Lower lobe of right lung (tissue), 2 donors: Measurements from ENCODE around the gene LSMEM2. TPM values are rescaled to one million over a fixed set of nuclear protein-coding genes. Genes with fewer than 3 reads are reported as not detected.

Experiments
- ATAC-seq, 2 donors: fragments of 200-7000 bp; cut with Tn5 transposase; one replicate each; pipeline ENCODE4 v1.9.1; 2020 to 2022; ENCODE audit warnings: mild to moderate bottlenecking in 2 of 2, moderate library complexity in 2 of 2
- DNase-seq: peaks from one replicate; pipeline ENCODE4 v3.0.0-alpha.2; 2020
- H3K27ac ChIP-seq: fragments of 200-600 bp; one replicate; pipeline ENCODE4 v1.8.0; 2022
- H3K27me3 ChIP-seq: fragments of 200-600 bp; one replicate; pipeline ENCODE4 v1.8.0; 2022; ENCODE audit warnings: low read depth
- H3K36me3 ChIP-seq: fragments of 200-600 bp; one replicate; pipeline ENCODE4 v1.8.0; 2022; ENCODE audit warnings: mild to moderate bottlenecking
- H3K4me1 ChIP-seq: fragments of 200-600 bp; one replicate; pipeline ENCODE4 v1.8.0; 2022
- H3K4me3 ChIP-seq: fragments of 200-600 bp; one replicate; pipeline ENCODE4 v1.8.0; 2022; ENCODE audit warnings: mild to moderate bottlenecking
- H3K9me3 ChIP-seq: fragments of 200-600 bp; one replicate; pipeline ENCODE4 v1.8.0; 2022
- CTCF ChIP-seq: fragments of 200-600 bp; IDR thresholded peaks from one replicate; pipeline ENCODE4 v1.8.0; 2022; ENCODE audit warnings: antibody characterized with exemption, mild to moderate bottlenecking
- intact Hi-C: fragments of 100-400 bp; cut with DNase I; formaldehyde crosslinking; loops from one replicate; pipeline ENCODE4 v1.11.0; 2022
- long read RNA-seq: library from polyadenylated mRNA; unstranded; transcript quantifications from one replicate; pipeline ENCODE4 v2.0.0, GENCODE V29; 2021
- total RNA-seq: library from RNA; stranded (reverse); fragmentation: NEBNext Ultra II Directional; extraction: Animal tissue kit (Norgen Biotek cat#: 25700); gene quantifications from one replicate; pipeline ENCODE4 v1.2.1, GENCODE V29; 2021
- donor health status: DM: no; HTN: yes; CAD: no; lungs with severe emphysema.

Gene LSMEM2
- not detected for total RNA-seq
- long read RNA-seq, partial matches to known transcripts, result 0 of 2 reads
- long read RNA-seq, other reads (novel, unspliced or antisense), result 2 of 2 reads

DNA sequence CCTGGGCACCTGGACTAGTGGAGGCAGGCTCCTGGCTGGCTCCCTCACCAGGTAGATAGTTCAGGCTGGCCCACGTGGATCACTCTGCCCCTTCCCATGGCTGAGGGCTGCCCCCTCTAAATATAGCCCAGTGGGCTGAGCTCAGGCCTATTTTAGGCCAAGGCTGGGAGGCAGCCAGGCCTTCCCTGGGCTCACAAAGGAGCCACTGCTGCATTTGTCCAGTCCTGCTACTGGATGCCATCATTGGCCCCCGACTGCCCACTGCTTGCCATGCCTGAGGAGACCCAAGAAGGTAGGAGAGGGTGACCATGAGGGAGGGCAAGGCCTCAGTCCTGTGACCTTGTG is at the start of gene LSMEM2:
LSMEM2 (plus strand) TSS at position 208 of the 345 bp plus-strand sequence; CDS start at position 235, 27 bp downstream.
- Histone ChIP-seq H3K9me3 (no peaks in the 10 kb centered on the region), H3K27ac (no peak within 1 kb of the TSS), H3K4me1 (peaks cover 10% of the 10 kb centered on the region), H3K4me3 (no peak within 1 kb of the TSS), H3K36me3 (peaks cover 4% of the 10 kb centered on the region), H3K27me3 (peaks cover 23% of the 10 kb centered on the region)
- intact Hi-C loops, result no loop called here
- no peak for ATAC-seq
- no peak for TF ChIP-seq CTCF
- DNase-seq, result no peak

- Histone ChIP-seq H3K36me3 (no peaks in the 10 kb centered on the region), H3K4me1 (peaks cover 33% of the 10 kb centered on the region), H3K4me3 (no peak overlapping the region), H3K27ac (peak overlapping the region; percentile 58), H3K27me3 (no peaks in the 10 kb centered on the region), H3K9me3 (no peaks in the 10 kb centered on the region)
- no peak for DNase-seq
- intact Hi-C loops, result no loop called here
- no peak for TF ChIP-seq CTCF
- ATAC-seq, result no peak
Measured at GRCh38 chr3:50229490-50229889, 49.4 kb upstream of the LSMEM2 start.

- DNase-seq (peak; percentile 55), ATAC-seq (no peak)
- peak overlapping the region; percentile 58 for H3K27ac ChIP-seq
- intact Hi-C loops, result no loop called here
- peaks cover 40% of the 10 kb centered on the region for H3K4me1 ChIP-seq
- no peaks in the 10 kb centered on the region for H3K36me3 ChIP-seq
- no peak for TF ChIP-seq CTCF
- no peaks in the 10 kb centered on the region for H3K27me3 ChIP-seq
- H3K9me3 ChIP-seq, result no peaks in the 10 kb centered on the region
- peak overlapping the region; percentile 21 for H3K4me3 ChIP-seq
Measured at GRCh38 chr3:50230104-50230793, 48.6 kb upstream of the LSMEM2 start.

GRCh38 chr3:50230794-50231125 is 48.1 kb upstream of the LSMEM2 start:
- intact Hi-C loops, result no loop called here
- no peak for DNase-seq
- Histone ChIP-seq H3K9me3 (no peaks in the 10 kb centered on the region), H3K27ac (peak overlapping the region; percentile 58), H3K27me3 (no peaks in the 10 kb centered on the region), H3K4me1 (peaks cover 42% of the 10 kb centered on the region), H3K4me3 (peak overlapping the region; percentile 21), H3K36me3 (no peaks in the 10 kb centered on the region)
- no peak for ATAC-seq
- no peak for TF ChIP-seq CTCF

- ATAC-seq, result no peak
Measured at GRCh38 chr3:50231581-50231980, 47.3 kb upstream of the LSMEM2 start.

More at GRCh38 chr3:50231581-50231980, 47.3 kb upstream of the LSMEM2 start:
- no peak for TF ChIP-seq CTCF
- Histone ChIP-seq H3K9me3 (no peaks in the 10 kb centered on the region), H3K4me3 (no peak overlapping the region), H3K36me3 (no peaks in the 10 kb centered on the region), H3K27ac (no peak overlapping the region), H3K4me1 (peaks cover 34% of the 10 kb centered on the region), H3K27me3 (no peaks in the 10 kb centered on the region)
- no peak for DNase-seq
- intact Hi-C loops, result no loop called here
